BLaER1 (cell line): Measurements from ENCODE around the gene DGKD.

Source experiments
- H3K27ac ChIP-seq: shearing (Covaris generic); formaldehyde crosslinking; 2 replicates; pipeline ENCODE4 v1.8.1; 2022
- H3K27me3 ChIP-seq: shearing (Covaris generic); formaldehyde crosslinking; 2 replicates; pipeline ENCODE4 v1.8.1; 2022
- H3K36me3 ChIP-seq: shearing (Covaris generic); formaldehyde crosslinking; 2 replicates; pipeline ENCODE4 v1.8.1; 2022
- H3K4me1 ChIP-seq: shearing (Covaris generic); formaldehyde crosslinking; 2 replicates; pipeline ENCODE4 v1.8.1; 2022
- H3K4me2 ChIP-seq: shearing (Covaris generic); formaldehyde crosslinking; 2 replicates; pipeline ENCODE4 v1.8.1; 2022
- H3K4me3 ChIP-seq: shearing (Covaris generic); formaldehyde crosslinking; 2 replicates; pipeline ENCODE4 v1.8.1; 2022
- H3K9ac ChIP-seq: shearing (Covaris generic); formaldehyde crosslinking; 2 replicates; pipeline ENCODE4 v1.8.1; 2022
- H3K9me3 ChIP-seq: shearing (Covaris generic); formaldehyde crosslinking; 2 replicates; pipeline ENCODE4 v1.8.1; 2022
- H4K20me1 ChIP-seq: shearing (Covaris generic); formaldehyde crosslinking; 2 replicates; pipeline ENCODE4 v1.8.1; 2022
- Cebpa-rat ChIP-seq: shearing (Covaris generic); IDR thresholded peaks from 2 replicates; pipeline ENCODE4 v1.8.1; 2022

Gene DGKD

GRCh38 chr2:233492078-233492477, 137.8 kb downstream of the DGKD start:
- TF ChIP-seq Cebpa-rat: no peak
- Histone ChIP-seq H3K9ac (no peak overlapping the region), H3K36me3 (peaks cover 28% of the 10 kb centered on the region), H3K4me3 (no peak overlapping the region), H4K20me1 (no peaks in the 10 kb centered on the region), H3K9me3 (no peaks in the 10 kb centered on the region), H3K4me1 (no peaks in the 10 kb centered on the region), H3K4me2 (no peak overlapping the region), H3K27me3 (no peaks in the 10 kb centered on the region), H3K27ac (no peak overlapping the region)

- Histone ChIP-seq H4K20me1 (no peaks in the 10 kb centered on the region), H3K27me3 (no peaks in the 10 kb centered on the region), H3K4me2 (no peak overlapping the region), H3K36me3 (peaks cover 30% of the 10 kb centered on the region), H3K9ac (no peak overlapping the region), H3K4me1 (no peaks in the 10 kb centered on the region), H3K4me3 (no peak overlapping the region), H3K9me3 (no peaks in the 10 kb centered on the region), H3K27ac (no peak overlapping the region)
- TF ChIP-seq Cebpa-rat: no peak
Observed at GRCh38 chr2:233492751-233493150, 138.5 kb downstream of the DGKD start.

- H3K27me3 ChIP-seq: no peaks in the 10 kb centered on the region
- H3K36me3 ChIP-seq: peaks cover 23% of the 10 kb centered on the region; the same call in 1 of the 2 replicates
- H4K20me1 ChIP-seq: no peaks in the 10 kb centered on the region
- no peaks in the 10 kb centered on the region for H3K9me3 ChIP-seq
- H3K27ac ChIP-seq: no peak overlapping the region
- no peak overlapping the region for H3K4me2 ChIP-seq
- H3K4me1 ChIP-seq: no peaks in the 10 kb centered on the region
- H3K4me3 ChIP-seq: no peak overlapping the region
- no peak overlapping the region for H3K9ac ChIP-seq
- no peak for TF ChIP-seq Cebpa-rat
Observed at GRCh38 chr2:233495503-233496496, 141.5 kb downstream of the DGKD start.

- no peaks in the 10 kb centered on the region for H3K4me1 ChIP-seq
- no peaks in the 10 kb centered on the region for H3K27me3 ChIP-seq
- no peaks in the 10 kb centered on the region for H4K20me1 ChIP-seq
- no peak overlapping the region for H3K4me3 ChIP-seq
- TF ChIP-seq Cebpa-rat: no peak
- no peak overlapping the region for H3K4me2 ChIP-seq
- H3K27ac ChIP-seq: no peak overlapping the region
- peaks cover 28% of the 10 kb centered on the region for H3K36me3 ChIP-seq
- peaks cover 6% of the 10 kb centered on the region for H3K9me3 ChIP-seq
- H3K9ac ChIP-seq: no peak overlapping the region
Observed at GRCh38 chr2:233497692-233498091, 143.4 kb downstream of the DGKD start.

GRCh38 chr2:233498126-233498525, 143.8 kb downstream of the DGKD start:
- Histone ChIP-seq H3K9ac (no peak overlapping the region), H3K36me3 (peaks cover 24% of the 10 kb centered on the region), H4K20me1 (no peaks in the 10 kb centered on the region), H3K4me1 (no peaks in the 10 kb centered on the region), H3K4me3 (no peak overlapping the region), H3K27ac (no peak overlapping the region), H3K27me3 (no peaks in the 10 kb centered on the region), H3K4me2 (no peak overlapping the region), H3K9me3 (peaks cover 11% of the 10 kb centered on the region)
- no peak for TF ChIP-seq Cebpa-rat

- TF ChIP-seq Cebpa-rat: no peak
- peaks cover 21% of the 10 kb centered on the region for H3K36me3 ChIP-seq
- H3K9me3 ChIP-seq: peaks cover 22% of the 10 kb centered on the region
- H3K4me1 ChIP-seq: peaks cover 4% of the 10 kb centered on the region; the same call in 1 of the 2 replicates
- no peak overlapping the region for H3K4me3 ChIP-seq
- H3K27me3 ChIP-seq: no peaks in the 10 kb centered on the region
- H3K4me2 ChIP-seq: no peak overlapping the region
- H4K20me1 ChIP-seq: no peaks in the 10 kb centered on the region
- no peak overlapping the region for H3K27ac ChIP-seq
- H3K9ac ChIP-seq: no peak overlapping the region
Observed at GRCh38 chr2:233499928-233500327, 145.6 kb downstream of the DGKD start.

- no peak overlapping the region for H3K27ac ChIP-seq
- H3K4me1 ChIP-seq: peaks cover 7% of the 10 kb centered on the region; the same call in 1 of the 2 replicates
- H3K9ac ChIP-seq: no peak overlapping the region
- H3K4me3 ChIP-seq: no peak overlapping the region
- H3K9me3 ChIP-seq: peaks cover 22% of the 10 kb centered on the region
- H3K4me2 ChIP-seq: no peak overlapping the region
- no peaks in the 10 kb centered on the region for H4K20me1 ChIP-seq
- H3K27me3 ChIP-seq: no peaks in the 10 kb centered on the region
- peaks cover 21% of the 10 kb centered on the region for H3K36me3 ChIP-seq
- no peak for TF ChIP-seq Cebpa-rat
Observed at GRCh38 chr2:233501198-233502076, 147.1 kb downstream of the DGKD start.

- TF ChIP-seq Cebpa-rat: no peak
- H3K4me2 ChIP-seq: no peak overlapping the region
- H3K4me3 ChIP-seq: no peak overlapping the region
- H3K9ac ChIP-seq: no peak overlapping the region
- no peaks in the 10 kb centered on the region for H3K27me3 ChIP-seq
- no peak overlapping the region for H3K27ac ChIP-seq
- no peaks in the 10 kb centered on the region for H4K20me1 ChIP-seq
- H3K9me3 ChIP-seq: peaks cover 22% of the 10 kb centered on the region
- H3K4me1 ChIP-seq: peaks cover 7% of the 10 kb centered on the region; the same call in 1 of the 2 replicates
- peaks cover 16% of the 10 kb centered on the region for H3K36me3 ChIP-seq
Observed at GRCh38 chr2:233503481-233503880, 149.2 kb downstream of the DGKD start.

GRCh38 chr2:233503947-233504637, 149.8 kb downstream of the DGKD start:
- H3K36me3 ChIP-seq: peaks cover 13% of the 10 kb centered on the region; the same call in 1 of the 2 replicates

More at GRCh38 chr2:233503947-233504637, 149.8 kb downstream of the DGKD start:
- no peaks in the 10 kb centered on the region for H4K20me1 ChIP-seq
- peaks cover 7% of the 10 kb centered on the region; the same call in 1 of the 2 replicates for H3K4me1 ChIP-seq
- H3K9ac ChIP-seq: no peak overlapping the region
- no peak overlapping the region for H3K4me3 ChIP-seq
- TF ChIP-seq Cebpa-rat: no peak
- H3K27ac ChIP-seq: no peak overlapping the region
- H3K4me2 ChIP-seq: no peak overlapping the region
- peaks cover 22% of the 10 kb centered on the region for H3K9me3 ChIP-seq
- no peaks in the 10 kb centered on the region for H3K27me3 ChIP-seq
